GM23338 (cell line): ENCODE measurements around the gene RNF31.

Experiments
- CREB1 ChIP-seq: fragments of 250-450 bp; sonication (Bioruptor Pico); IDR thresholded peaks from 2 replicates; pipeline ENCODE4 v1.5.0; 2020; ENCODE audit warnings: low read depth, mild to moderate bottlenecking, moderate library complexity
- EZH2 ChIP-seq: fragments of 200-600 bp; sonication (generic); IDR thresholded peaks from one replicate; pipeline ENCODE4 v1.8.0; 2017; ENCODE audit warnings: antibody characterized with exemption, mild to moderate bottlenecking, low read depth; ENCODE audit not compliant: unreplicated experiment
- EZH2phosphoT487 ChIP-seq: fragments of 200-600 bp; sonication (generic); IDR thresholded peaks from one replicate; pipeline ENCODE4 v1.8.1; 2018; ENCODE audit warnings: antibody characterized with exemption; ENCODE audit not compliant: unreplicated experiment
- JUNB ChIP-seq: IDR thresholded peaks from one replicate; pipeline ENCODE4 v1.6.1; 2016; ENCODE audit warnings: antibody characterized with exemption; ENCODE audit not compliant: unreplicated experiment
- POLR2AphosphoS5 ChIP-seq: IDR thresholded peaks from 2 replicates; pipeline ENCODE4 v1.6.1; 2016; ENCODE audit warnings: antibody characterized with exemption, low read depth
- TF ChIP-seq, protein P1 (sequence below): IDR thresholded peaks from one replicate; pipeline ENCODE4 v1.6.1; 2018; ENCODE audit warnings: antibody characterized with exemption; ENCODE audit not compliant: unreplicated experiment
- TF ChIP-seq, protein P2 (sequence below), 2 experiments: fragments of 200-600 bp in 1 of 2; sonication (generic) in 1 of 2; conservative IDR thresholded peaks; 2 replicates each; pipeline versions ENCODE4 v1.5.1 to v1.6.1; 2016 to 2017; ENCODE audit warnings: antibody characterized with exemption in 2 of 2, low read depth in 2 of 2, mild to moderate bottlenecking in 2 of 2, moderate library complexity in 1 of 2
- TF ChIP-seq, protein P3 (sequence below): fragments of 250-450 bp; sonication (Bioruptor Pico); IDR thresholded peaks from 2 replicates; pipeline ENCODE4 v1.5.0; 2020; ENCODE audit warnings: mild to moderate bottlenecking, moderate library complexity

DNA sequence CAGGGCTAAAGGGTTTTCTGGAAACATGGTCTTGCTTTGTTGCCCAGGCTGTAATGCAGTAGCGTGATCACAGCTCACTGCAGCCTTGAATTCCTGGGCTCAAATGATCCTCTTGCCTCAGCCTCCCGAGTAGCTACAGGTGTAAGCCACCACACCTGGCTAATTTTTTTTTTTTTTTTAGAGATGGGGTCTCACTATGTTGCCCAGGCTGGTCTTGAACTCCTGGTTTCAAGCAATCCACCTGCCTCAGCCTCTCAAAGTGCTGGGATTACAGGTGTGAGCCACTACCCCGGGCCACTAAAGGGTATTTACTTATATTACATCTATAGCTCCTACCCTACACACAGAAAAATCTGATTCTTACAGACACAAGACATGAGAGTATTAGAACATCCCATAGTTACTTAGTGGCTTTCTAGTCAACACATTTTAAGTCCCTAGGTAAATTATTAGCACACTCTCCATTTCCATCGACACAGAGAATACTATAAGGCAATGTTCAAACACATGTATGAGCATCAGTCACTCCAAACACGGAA is 38.9 kb upstream of the RNF31 start:
- TF ChIP-seq, protein P1, sequence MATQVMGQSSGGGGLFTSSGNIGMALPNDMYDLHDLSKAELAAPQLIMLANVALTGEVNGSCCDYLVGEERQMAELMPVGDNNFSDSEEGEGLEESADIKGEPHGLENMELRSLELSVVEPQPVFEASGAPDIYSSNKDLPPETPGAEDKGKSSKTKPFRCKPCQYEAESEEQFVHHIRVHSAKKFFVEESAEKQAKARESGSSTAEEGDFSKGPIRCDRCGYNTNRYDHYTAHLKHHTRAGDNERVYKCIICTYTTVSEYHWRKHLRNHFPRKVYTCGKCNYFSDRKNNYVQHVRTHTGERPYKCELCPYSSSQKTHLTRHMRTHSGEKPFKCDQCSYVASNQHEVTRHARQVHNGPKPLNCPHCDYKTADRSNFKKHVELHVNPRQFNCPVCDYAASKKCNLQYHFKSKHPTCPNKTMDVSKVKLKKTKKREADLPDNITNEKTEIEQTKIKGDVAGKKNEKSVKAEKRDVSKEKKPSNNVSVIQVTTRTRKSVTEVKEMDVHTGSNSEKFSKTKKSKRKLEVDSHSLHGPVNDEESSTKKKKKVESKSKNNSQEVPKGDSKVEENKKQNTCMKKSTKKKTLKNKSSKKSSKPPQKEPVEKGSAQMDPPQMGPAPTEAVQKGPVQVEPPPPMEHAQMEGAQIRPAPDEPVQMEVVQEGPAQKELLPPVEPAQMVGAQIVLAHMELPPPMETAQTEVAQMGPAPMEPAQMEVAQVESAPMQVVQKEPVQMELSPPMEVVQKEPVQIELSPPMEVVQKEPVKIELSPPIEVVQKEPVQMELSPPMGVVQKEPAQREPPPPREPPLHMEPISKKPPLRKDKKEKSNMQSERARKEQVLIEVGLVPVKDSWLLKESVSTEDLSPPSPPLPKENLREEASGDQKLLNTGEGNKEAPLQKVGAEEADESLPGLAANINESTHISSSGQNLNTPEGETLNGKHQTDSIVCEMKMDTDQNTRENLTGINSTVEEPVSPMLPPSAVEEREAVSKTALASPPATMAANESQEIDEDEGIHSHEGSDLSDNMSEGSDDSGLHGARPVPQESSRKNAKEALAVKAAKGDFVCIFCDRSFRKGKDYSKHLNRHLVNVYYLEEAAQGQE = no peak
- no peak for TF ChIP-seq POLR2AphosphoS5
- TF ChIP-seq EZH2phosphoT487 = no peak
- TF ChIP-seq, protein P2, sequence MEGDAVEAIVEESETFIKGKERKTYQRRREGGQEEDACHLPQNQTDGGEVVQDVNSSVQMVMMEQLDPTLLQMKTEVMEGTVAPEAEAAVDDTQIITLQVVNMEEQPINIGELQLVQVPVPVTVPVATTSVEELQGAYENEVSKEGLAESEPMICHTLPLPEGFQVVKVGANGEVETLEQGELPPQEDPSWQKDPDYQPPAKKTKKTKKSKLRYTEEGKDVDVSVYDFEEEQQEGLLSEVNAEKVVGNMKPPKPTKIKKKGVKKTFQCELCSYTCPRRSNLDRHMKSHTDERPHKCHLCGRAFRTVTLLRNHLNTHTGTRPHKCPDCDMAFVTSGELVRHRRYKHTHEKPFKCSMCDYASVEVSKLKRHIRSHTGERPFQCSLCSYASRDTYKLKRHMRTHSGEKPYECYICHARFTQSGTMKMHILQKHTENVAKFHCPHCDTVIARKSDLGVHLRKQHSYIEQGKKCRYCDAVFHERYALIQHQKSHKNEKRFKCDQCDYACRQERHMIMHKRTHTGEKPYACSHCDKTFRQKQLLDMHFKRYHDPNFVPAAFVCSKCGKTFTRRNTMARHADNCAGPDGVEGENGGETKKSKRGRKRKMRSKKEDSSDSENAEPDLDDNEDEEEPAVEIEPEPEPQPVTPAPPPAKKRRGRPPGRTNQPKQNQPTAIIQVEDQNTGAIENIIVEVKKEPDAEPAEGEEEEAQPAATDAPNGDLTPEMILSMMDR (conservative IDR thresholded peaks at IDR 0.05; ENCODE audit: low read depth in 2 of 2) = no peak
- no peak for TF ChIP-seq EZH2
- TF ChIP-seq, protein P3, sequence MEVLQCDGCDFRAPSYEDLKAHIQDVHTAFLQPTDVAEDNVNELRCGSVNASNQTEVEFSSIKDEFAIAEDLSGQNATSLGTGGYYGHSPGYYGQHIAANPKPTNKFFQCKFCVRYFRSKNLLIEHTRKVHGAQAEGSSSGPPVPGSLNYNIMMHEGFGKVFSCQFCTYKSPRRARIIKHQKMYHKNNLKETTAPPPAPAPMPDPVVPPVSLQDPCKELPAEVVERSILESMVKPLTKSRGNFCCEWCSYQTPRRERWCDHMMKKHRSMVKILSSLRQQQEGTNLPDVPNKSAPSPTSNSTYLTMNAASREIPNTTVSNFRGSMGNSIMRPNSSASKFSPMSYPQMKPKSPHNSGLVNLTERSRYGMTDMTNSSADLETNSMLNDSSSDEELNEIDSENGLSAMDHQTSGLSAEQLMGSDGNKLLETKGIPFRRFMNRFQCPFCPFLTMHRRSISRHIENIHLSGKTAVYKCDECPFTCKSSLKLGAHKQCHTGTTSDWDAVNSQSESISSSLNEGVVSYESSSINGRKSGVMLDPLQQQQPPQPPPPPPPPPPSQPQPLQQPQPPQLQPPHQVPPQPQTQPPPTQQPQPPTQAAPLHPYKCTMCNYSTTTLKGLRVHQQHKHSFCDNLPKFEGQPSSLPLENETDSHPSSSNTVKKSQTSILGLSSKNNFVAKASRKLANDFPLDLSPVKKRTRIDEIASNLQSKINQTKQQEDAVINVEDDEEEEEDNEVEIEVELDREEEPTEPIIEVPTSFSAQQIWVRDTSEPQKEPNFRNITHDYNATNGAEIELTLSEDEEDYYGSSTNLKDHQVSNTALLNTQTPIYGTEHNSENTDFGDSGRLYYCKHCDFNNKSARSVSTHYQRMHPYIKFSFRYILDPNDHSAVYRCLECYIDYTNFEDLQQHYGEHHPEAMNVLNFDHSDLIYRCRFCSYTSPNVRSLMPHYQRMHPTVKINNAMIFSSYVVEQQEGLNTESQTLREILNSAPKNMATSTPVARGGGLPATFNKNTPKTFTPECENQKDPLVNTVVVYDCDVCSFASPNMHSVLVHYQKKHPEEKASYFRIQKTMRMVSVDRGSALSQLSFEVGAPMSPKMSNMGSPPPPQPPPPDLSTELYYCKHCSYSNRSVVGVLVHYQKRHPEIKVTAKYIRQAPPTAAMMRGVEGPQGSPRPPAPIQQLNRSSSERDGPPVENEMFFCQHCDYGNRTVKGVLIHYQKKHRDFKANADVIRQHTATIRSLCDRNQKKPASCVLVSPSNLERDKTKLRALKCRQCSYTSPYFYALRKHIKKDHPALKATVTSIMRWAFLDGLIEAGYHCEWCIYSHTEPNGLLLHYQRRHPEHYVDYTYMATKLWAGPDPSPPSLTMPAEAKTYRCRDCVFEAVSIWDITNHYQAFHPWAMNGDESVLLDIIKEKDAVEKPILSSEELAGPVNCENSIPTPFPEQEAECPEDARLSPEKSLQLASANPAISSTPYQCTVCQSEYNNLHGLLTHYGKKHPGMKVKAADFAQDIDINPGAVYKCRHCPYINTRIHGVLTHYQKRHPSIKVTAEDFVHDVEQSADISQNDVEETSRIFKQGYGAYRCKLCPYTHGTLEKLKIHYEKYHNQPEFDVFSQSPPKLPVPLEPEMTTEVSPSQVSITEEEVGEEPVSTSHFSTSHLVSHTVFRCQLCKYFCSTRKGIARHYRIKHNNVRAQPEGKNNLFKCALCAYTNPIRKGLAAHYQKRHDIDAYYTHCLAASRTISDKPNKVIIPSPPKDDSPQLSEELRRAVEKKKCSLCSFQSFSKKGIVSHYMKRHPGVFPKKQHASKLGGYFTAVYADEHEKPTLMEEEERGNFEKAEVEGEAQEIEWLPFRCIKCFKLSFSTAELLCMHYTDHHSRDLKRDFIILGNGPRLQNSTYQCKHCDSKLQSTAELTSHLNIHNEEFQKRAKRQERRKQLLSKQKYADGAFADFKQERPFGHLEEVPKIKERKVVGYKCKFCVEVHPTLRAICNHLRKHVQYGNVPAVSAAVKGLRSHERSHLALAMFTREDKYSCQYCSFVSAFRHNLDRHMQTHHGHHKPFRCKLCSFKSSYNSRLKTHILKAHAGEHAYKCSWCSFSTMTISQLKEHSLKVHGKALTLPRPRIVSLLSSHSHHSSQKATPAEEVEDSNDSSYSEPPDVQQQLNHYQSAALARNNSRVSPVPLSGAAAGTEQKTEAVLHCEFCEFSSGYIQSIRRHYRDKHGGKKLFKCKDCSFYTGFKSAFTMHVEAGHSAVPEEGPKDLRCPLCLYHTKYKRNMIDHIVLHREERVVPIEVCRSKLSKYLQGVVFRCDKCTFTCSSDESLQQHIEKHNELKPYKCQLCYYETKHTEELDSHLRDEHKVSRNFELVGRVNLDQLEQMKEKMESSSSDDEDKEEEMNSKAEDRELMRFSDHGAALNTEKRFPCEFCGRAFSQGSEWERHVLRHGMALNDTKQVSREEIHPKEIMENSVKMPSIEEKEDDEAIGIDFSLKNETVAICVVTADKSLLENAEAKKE (CRISPR knock-in tag) = no peak
- TF ChIP-seq JUNB = no peak
- no peak for TF ChIP-seq CREB1 (CRISPR knock-in tag)
